CD4-positive, alpha-beta T cell (primary cell): ENCODE measurements around the gene SYTL1. TPM values are rescaled to one million over a fixed set of nuclear protein-coding genes. Genes with fewer than 3 reads are reported as not detected.
A peak's percentile ranks its signal among the peaks of the same experiment; 100 is the strongest.

Source experiments
- ATAC-seq: fragments of 200-7000 bp; cut with Tn5 transposase; one replicate; pipeline ENCODE4 v1.10.0; 2022; ENCODE audit warnings: mild to moderate bottlenecking; ENCODE audit not compliant: poor library complexity
- CTCF ChIA-PET: fragments of 350-600 bp; sonication (Branson Sonifier 250); formaldehyde crosslinking; loops from one replicate; lab custom pipeline; 2021; ENCODE audit warnings: antibody characterized with exemption, inconsistent platforms; lab: Charles Lee
- POLR2A ChIA-PET: fragments of 350-600 bp; sonication (Branson Sonifier 250); formaldehyde crosslinking; loops from one replicate; lab custom pipeline; 2021; ENCODE audit warnings: antibody characterized with exemption, inconsistent platforms; lab: Charles Lee
- DNase-seq, 14 experiments: peaks; one replicate each; pipeline ENCODE4 v3.0.0-alpha.2; 2013 to 2020; ENCODE audit warnings: mixed read lengths in 2 of 14
- H3K27ac ChIP-seq, 2 donors: one replicate each; pipeline versions ENCODE4 v1.5.1 to v1.7.0; 2013; ENCODE audit warnings: low read length in 2 of 2, low read depth in 1 of 2, mild to moderate bottlenecking in 1 of 2
- H3K27me3 ChIP-seq, 2 experiments: 1 replicate in 1 of 2; 2 replicates in 1 of 2; pipeline versions ENCODE4 v1.6.1 to v1.7.0; 2013; ENCODE audit warnings: low read length in 2 of 2, control low read depth in 1 of 2, mild to moderate bottlenecking in 1 of 2, moderate library complexity in 1 of 2; ENCODE audit not compliant: insufficient read depth in 2 of 2, control insufficient read depth in 1 of 2
- H3K36me3 ChIP-seq: one replicate; pipeline ENCODE4 v1.6.1; 2013; ENCODE audit warnings: low read length, control low read depth; ENCODE audit not compliant: insufficient read depth
- H3K4me1 ChIP-seq: one replicate; pipeline ENCODE4 v1.6.1; 2013; ENCODE audit warnings: low read length, control low read depth; ENCODE audit not compliant: insufficient read depth
- H3K4me3 ChIP-seq: one replicate; pipeline ENCODE4 v1.5.1; 2013; ENCODE audit warnings: mild to moderate bottlenecking, low read length, moderate library complexity
- H3K9me3 ChIP-seq, 2 experiments: 1 replicate in 1 of 2; 2 replicates in 1 of 2; pipeline versions ENCODE4 v1.6.1 to v1.7.0; 2013; ENCODE audit warnings: low read length in 2 of 2, mild to moderate bottlenecking in 2 of 2, control low read depth in 1 of 2, moderate library complexity in 1 of 2; ENCODE audit not compliant: control insufficient read depth in 1 of 2, insufficient read depth in 1 of 2
- H3K27ac Mint-ChIP-seq: one replicate; pipeline ENCODE4 v1.8.0; 2020; ENCODE audit warnings: mixed read lengths
- H3K27me3 Mint-ChIP-seq: one replicate; pipeline ENCODE4 v1.8.0; 2021; ENCODE audit warnings: mixed read lengths
- H3K36me3 Mint-ChIP-seq: one replicate; pipeline ENCODE4 v1.8.0; 2021; ENCODE audit warnings: low read depth, mixed read lengths
- H3K4me1 Mint-ChIP-seq: one replicate; pipeline ENCODE4 v1.8.0; 2021; ENCODE audit warnings: low read depth, mixed read lengths
- H3K4me3 Mint-ChIP-seq: one replicate; pipeline ENCODE4 v1.8.0; 2020; ENCODE audit warnings: mild to moderate bottlenecking, mixed read lengths
- H3K9me3 Mint-ChIP-seq: one replicate; pipeline ENCODE4 v1.8.0; 2020; ENCODE audit warnings: mixed read lengths
- intact Hi-C, 2 experiments: fragments of 100-400 bp; cut with DNase I in 1 of 2; cut with micrococcal nuclease in 1 of 2; formaldehyde crosslinking; loops; one replicate each; pipeline versions ENCODE4 v1.15.1 to v1.9.0; 2023 to 2025; cut with DNase I, micrococcal nuclease
- total RNA-seq, 174 experiments: library from RNA in 2 of 174; stranded (reverse) in 2 of 174; gene quantifications; one replicate each; pipeline ENCODE4 v1.2.3 and lab custom pipeline; 2021 to 2026
- TF ChIP-seq, protein P1 (sequence below): fragments of 200-600 bp; IDR thresholded peaks from one replicate; pipeline ENCODE4 v1.8.0; 2022; ENCODE audit warnings: antibody characterized with exemption, mild to moderate bottlenecking

SYTL1 gene
- total RNA-seq, 2 experiments from 2014 or later = 135 to 140 TPM

DNA sequence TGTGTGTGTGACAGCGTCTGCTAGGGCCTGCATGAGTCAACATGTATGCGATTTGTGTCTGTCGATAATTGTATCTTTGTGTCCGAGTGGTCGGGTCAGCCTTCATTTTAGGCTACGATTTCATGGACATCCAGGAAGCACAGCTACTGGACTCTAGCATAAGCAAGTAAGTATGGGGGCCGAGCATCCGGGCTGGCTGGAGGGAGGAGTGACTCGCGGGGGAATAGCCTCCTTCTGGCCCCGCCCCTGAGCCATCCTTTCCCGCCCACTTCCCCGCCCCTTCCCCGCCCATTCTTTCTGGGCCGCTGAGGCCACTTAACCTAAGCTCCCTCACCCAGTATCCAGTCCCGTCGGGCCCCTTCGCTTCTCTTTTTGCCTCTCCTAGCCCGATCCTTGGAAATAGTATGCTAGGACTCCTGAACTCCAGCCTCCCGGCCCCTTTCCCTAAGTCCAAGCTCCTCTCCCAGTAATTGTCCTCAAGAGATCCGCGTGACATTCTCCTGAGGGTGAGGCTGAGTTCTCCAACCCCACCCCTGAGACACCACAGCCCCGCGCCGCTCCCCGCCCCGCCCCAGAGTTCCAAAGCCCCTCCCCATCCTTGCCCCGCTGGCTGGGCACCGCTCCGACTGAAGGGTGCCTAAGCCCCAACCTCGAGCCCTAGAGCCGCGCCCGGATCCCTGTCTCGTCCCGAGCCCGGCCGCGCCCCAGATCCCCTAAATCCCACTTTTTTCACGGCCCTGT, 23.7 kb downstream of the SYTL1 start:
- H3K4me1 Mint-ChIP-seq = peaks cover 49% of the 10 kb centered on the region
- no peak overlapping the region for H3K27ac ChIP-seq
- ChIA-PET CTCF (interaction anchor here (0.5 to 3.3 kb wide), 21 partner anchors 9 to 864 kb away, joined by 3 to 33 read pairs (median 4); no protein-coding TSS in a partner anchor), POLR2A (interaction anchor here (0.5 to 2.5 kb wide), 13 partner anchors 9 to 1620 kb away, joined by 3 to 30 read pairs (median 3); partner anchors contain the start of genes CD164L2, FCN3 and WASF2)
- H3K27me3 Mint-ChIP-seq = no peaks in the 10 kb centered on the region
- ATAC-seq (peak; percentile 72), DNase-seq (peak; percentile 62 to 89 (median 78))
- no peaks in the 10 kb centered on the region for H3K27me3 ChIP-seq
- H3K4me3 ChIP-seq = peak overlapping the region; percentile 70
- H3K9me3 ChIP-seq = no peaks in the 10 kb centered on the region
- TF ChIP-seq, protein P1, sequence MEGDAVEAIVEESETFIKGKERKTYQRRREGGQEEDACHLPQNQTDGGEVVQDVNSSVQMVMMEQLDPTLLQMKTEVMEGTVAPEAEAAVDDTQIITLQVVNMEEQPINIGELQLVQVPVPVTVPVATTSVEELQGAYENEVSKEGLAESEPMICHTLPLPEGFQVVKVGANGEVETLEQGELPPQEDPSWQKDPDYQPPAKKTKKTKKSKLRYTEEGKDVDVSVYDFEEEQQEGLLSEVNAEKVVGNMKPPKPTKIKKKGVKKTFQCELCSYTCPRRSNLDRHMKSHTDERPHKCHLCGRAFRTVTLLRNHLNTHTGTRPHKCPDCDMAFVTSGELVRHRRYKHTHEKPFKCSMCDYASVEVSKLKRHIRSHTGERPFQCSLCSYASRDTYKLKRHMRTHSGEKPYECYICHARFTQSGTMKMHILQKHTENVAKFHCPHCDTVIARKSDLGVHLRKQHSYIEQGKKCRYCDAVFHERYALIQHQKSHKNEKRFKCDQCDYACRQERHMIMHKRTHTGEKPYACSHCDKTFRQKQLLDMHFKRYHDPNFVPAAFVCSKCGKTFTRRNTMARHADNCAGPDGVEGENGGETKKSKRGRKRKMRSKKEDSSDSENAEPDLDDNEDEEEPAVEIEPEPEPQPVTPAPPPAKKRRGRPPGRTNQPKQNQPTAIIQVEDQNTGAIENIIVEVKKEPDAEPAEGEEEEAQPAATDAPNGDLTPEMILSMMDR = no peak
- no peaks in the 10 kb centered on the region for H3K9me3 Mint-ChIP-seq
- no peaks in the 10 kb centered on the region for H3K36me3 ChIP-seq
- H3K36me3 Mint-ChIP-seq = no peaks in the 10 kb centered on the region
- intact Hi-C loops = loop anchor here (2.0 to 5.0 kb wide), 3 partner anchors 23 to 43 kb away; partner anchors contain the start of genes GPR3 (in 1 of the 2), SYTL1 (in 1 of the 2) and TMEM222 (in 1 of the 2)
- peak overlapping the region; percentile 43 for H3K27ac Mint-ChIP-seq
- H3K4me3 Mint-ChIP-seq = peak overlapping the region; percentile 88
- peaks cover 49% of the 10 kb centered on the region for H3K4me1 ChIP-seq

DNA sequence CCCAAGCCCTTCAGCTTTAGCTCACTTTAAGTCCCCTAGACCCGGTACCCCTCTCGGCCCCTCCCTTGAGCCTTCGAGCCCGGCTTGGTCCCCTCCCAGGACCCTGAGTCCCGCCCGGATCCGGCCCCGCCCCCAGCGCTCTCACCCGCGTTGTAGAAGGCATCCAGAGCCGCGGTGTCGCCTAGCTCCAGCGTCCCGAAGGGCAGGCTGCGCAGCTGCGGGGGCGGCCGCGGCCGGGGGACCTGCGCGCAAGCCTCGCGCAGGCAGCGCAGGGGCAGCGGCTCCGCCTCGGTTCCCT, 24.2 kb downstream of the SYTL1 start:
- ATAC-seq = peak; percentile 56
- peak overlapping the region; percentile 70 for H3K4me3 ChIP-seq
- peak overlapping the region; percentile 88 for H3K4me3 Mint-ChIP-seq
- H3K27ac ChIP-seq = no peak overlapping the region
- peak overlapping the region; percentile 43 for H3K27ac Mint-ChIP-seq
- intact Hi-C loops = loop anchor here in 1 of 2 experiments (5.0 kb wide), 1 partner anchor 44 kb away; the partner anchor contains the start of gene TMEM222
- ChIA-PET CTCF (interaction anchor here (0.5 to 3.3 kb wide), 21 partner anchors 9 to 865 kb away, joined by 3 to 33 read pairs (median 3); partner anchors contain the start of gene AHDC1), POLR2A (interaction anchor here (0.5 to 2.5 kb wide), 14 partner anchors 9 to 1619 kb away, joined by 3 to 30 read pairs (median 3); partner anchors contain the start of genes CD164L2, FCN3 and WASF2)
- no peaks in the 10 kb centered on the region for H3K27me3 ChIP-seq
- no peaks in the 10 kb centered on the region for H3K27me3 Mint-ChIP-seq
- peaks cover 44% of the 10 kb centered on the region for H3K4me1 ChIP-seq
- TF ChIP-seq, protein P1 = no peak
- H3K36me3 Mint-ChIP-seq = no peaks in the 10 kb centered on the region
- DNase-seq = peak in 12 of 14 experiments; percentile 40 to 82 (median 66)
- no peaks in the 10 kb centered on the region for H3K36me3 ChIP-seq
- H3K9me3 ChIP-seq = no peaks in the 10 kb centered on the region
- no peaks in the 10 kb centered on the region for H3K9me3 Mint-ChIP-seq
- peaks cover 46% of the 10 kb centered on the region for H3K4me1 Mint-ChIP-seq

DNA sequence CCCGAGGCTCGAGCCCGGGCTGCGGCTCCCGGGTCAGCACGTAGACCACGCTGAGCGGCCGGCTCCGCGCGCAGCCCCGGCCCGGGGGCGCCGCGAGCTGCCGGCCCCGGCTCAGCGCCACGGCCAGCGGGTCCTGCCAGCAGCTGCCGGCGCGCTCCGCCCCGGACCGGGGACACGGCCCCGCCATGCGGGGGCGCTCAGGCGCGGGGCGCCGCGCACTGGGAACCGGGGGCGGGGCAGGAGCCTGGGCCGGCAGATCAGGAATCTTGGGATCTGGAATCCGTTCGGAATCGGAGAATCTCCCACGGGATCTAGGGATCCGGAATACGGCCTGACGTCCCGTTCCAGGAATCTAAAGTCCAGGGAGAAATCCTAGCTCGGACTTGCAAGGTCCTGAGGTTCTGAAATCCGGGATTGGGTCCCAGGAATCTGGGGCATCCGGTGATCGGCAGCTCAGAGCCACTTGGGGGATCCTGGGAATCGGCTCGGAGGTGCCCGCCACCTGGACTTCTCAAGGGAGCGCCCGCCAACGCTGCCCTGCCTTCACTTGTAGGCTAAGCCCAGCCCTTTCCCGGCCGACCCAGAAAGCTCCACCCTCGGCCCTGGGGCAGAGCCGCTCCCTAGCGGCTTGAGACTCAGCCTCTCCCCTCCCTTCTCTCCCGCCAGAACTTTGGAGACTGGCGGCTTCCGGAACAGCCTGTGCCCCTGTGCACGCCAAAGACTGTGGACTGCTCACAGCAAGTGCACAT, 24.8 kb downstream of the SYTL1 start, which contains the start of gene MAP3K6:
Gene MAP3K6 (minus strand): TSS at position 551 of the 749 bp plus-strand sequence. CDS start 364 bp downstream, at position 187.
- TF ChIP-seq, protein P1 = no peak
- DNase-seq (peak in 4 of 14 experiments; percentile 42 to 73 (median 62)), ATAC-seq (peak; percentile 45)
- H3K27ac Mint-ChIP-seq = peak within 1 kb of the TSS; percentile 43
- Histone ChIP-seq H3K9me3 (no peaks in the 10 kb centered on the region), H3K4me1 (peaks cover 43% of the 10 kb centered on the region), H3K27ac (no peak within 1 kb of the TSS), H3K36me3 (no peaks in the 10 kb centered on the region), H3K27me3 (no peaks in the 10 kb centered on the region), H3K4me3 (peak within 1 kb of the TSS; percentile 70)
- no peaks in the 10 kb centered on the region for H3K9me3 Mint-ChIP-seq
- H3K36me3 Mint-ChIP-seq = no peaks in the 10 kb centered on the region
- ChIA-PET POLR2A (interaction anchor here (0.5 to 2.5 kb wide), 11 partner anchors 8 to 1619 kb away, joined by 3 to 30 read pairs (median 4); partner anchors contain the start of genes CD164L2 and FCN3), CTCF (interaction anchor here (0.5 to 3.3 kb wide), 22 partner anchors 10 to 865 kb away, joined by 3 to 33 read pairs (median 3); partner anchors contain the start of gene AHDC1)
- H3K4me1 Mint-ChIP-seq = peaks cover 46% of the 10 kb centered on the region
- H3K4me3 Mint-ChIP-seq = peak within 1 kb of the TSS; percentile 88
- no peaks in the 10 kb centered on the region for H3K27me3 Mint-ChIP-seq
- intact Hi-C loops = loop anchor here in 1 of 2 experiments (5.0 kb wide), 1 partner anchor 44 kb away; the partner anchor contains the start of gene TMEM222
